Loucy (cell line): ENCODE measurements around the gene CLEC14A.

Experiments used
- H2AFZ ChIP-seq: fragments of 200-600 bp; sonication (generic); 2 replicates; pipeline ENCODE4 v1.6.0; 2016; ENCODE audit warnings: antibody characterized with exemption, mild to moderate bottlenecking, low read length, moderate library complexity
- H3F3A ChIP-seq: fragments of 200-600 bp; 2 replicates; pipeline ENCODE4 v1.6.0; 2016; ENCODE audit warnings: antibody characterized with exemption, low read depth, mild to moderate bottlenecking
- H3K27me3 ChIP-seq: fragments of 200-600 bp; sonication (generic); 2 replicates; pipeline ENCODE4 v1.6.1; 2014; ENCODE audit warnings: low read length, mild to moderate bottlenecking; ENCODE audit not compliant: insufficient read depth, poor library complexity, severe bottlenecking
- H3K36me3 ChIP-seq: fragments of 200-600 bp; sonication (generic); 2 replicates; pipeline ENCODE4 v1.6.1; 2016; ENCODE audit warnings: low read length; ENCODE audit not compliant: insufficient read depth
- H3K4me1 ChIP-seq: fragments of 200-600 bp; sonication (generic); 2 replicates; pipeline ENCODE4 v1.5.1; 2014; ENCODE audit warnings: low read length, mild to moderate bottlenecking; ENCODE audit not compliant: insufficient read depth, poor library complexity, severe bottlenecking
- H3K4me2 ChIP-seq: fragments of 200-600 bp; sonication (generic); 2 replicates; pipeline ENCODE4 v1.6.0; 2014; ENCODE audit warnings: antibody characterized with exemption, low read length, low read depth, mild to moderate bottlenecking; ENCODE audit not compliant: poor library complexity, severe bottlenecking
- H3K4me3 ChIP-seq: fragments of 200-600 bp; sonication (generic); 2 replicates; pipeline ENCODE4 v1.5.1; 2014; ENCODE audit warnings: low read length, mild to moderate bottlenecking, mixed read lengths; ENCODE audit not compliant: poor library complexity, severe bottlenecking
- H3K79me2 ChIP-seq: fragments of 200-600 bp; sonication (generic); 2 replicates; pipeline ENCODE4 v1.6.1; 2014; ENCODE audit warnings: low read length; ENCODE audit not compliant: insufficient read depth
- H3K9ac ChIP-seq: fragments of 200-600 bp; sonication (generic); 2 replicates; pipeline ENCODE4 v1.6.0; 2014; ENCODE audit warnings: mild to moderate bottlenecking, low read depth, low read length, moderate library complexity; ENCODE audit not compliant: poor library complexity, severe bottlenecking
- H3K9me2 ChIP-seq: fragments of 200-600 bp; sonication (generic); replicated peaks from 2 replicates; pipeline ENCODE4 v1.6.1; 2016; ENCODE audit warnings: low read depth, low read length, mixed read lengths
- H3K9me3 ChIP-seq: fragments of 200-600 bp; sonication (generic); 2 replicates; pipeline ENCODE4 v1.6.1; 2014; ENCODE audit warnings: mild to moderate bottlenecking, antibody characterized with exemption, low read length, low read depth; ENCODE audit not compliant: insufficient read depth
- H4K20me1 ChIP-seq: fragments of 200-600 bp; sonication (generic); 2 replicates; pipeline ENCODE4 v1.6.0; 2014; ENCODE audit warnings: antibody characterized with exemption, low read length, mild to moderate bottlenecking; ENCODE audit not compliant: insufficient read depth, poor library complexity, severe bottlenecking
- CTCF ChIP-seq: fragments of 200-600 bp; sonication (generic); conservative IDR thresholded peaks from 2 replicates; pipeline ENCODE4 v1.5.1; 2014; ENCODE audit warnings: mild to moderate bottlenecking, antibody characterized with exemption, low read length
- EZH2phosphoT487 ChIP-seq: fragments of 200-600 bp; IDR thresholded peaks from 2 replicates; pipeline ENCODE4 v1.6.1; 2018; ENCODE audit warnings: antibody characterized with exemption, mild to moderate bottlenecking, moderate library complexity, borderline replicate concordance

The CLEC14A gene

GRCh38 chr14:38255673-38256532, at the start of gene CLEC14A:
TSS of gene CLEC14A (minus strand) at chr14:38256093. CDS start at chr14:38256022, 71 bp downstream.
- Histone ChIP-seq H3K9ac (no peak within 1 kb of the TSS), H3K4me3 (no peak within 1 kb of the TSS)

GRCh38 chr14:38302966-38303365, 47.1 kb upstream of the CLEC14A start:
- no peaks in the 10 kb centered on the region for H4K20me1 ChIP-seq
- H2AFZ ChIP-seq = no peak overlapping the region
- no peaks in the 10 kb centered on the region for H3K27me3 ChIP-seq
- no peaks in the 10 kb centered on the region for H3K4me1 ChIP-seq
- no peaks in the 10 kb centered on the region for H3K9me3 ChIP-seq
- no peak overlapping the region for H3K4me3 ChIP-seq
- H3K79me2 ChIP-seq = no peaks in the 10 kb centered on the region
- no peak overlapping the region for H3K9ac ChIP-seq
- no peaks in the 10 kb centered on the region for H3K9me2 ChIP-seq
- H3F3A ChIP-seq = no peaks in the 10 kb centered on the region
- H3K36me3 ChIP-seq = no peaks in the 10 kb centered on the region
- no peak overlapping the region for H3K4me2 ChIP-seq
- TF ChIP-seq CTCF (no peak), EZH2phosphoT487 (no peak)

More at GRCh38 chr14:38255673-38256532, at the start of gene CLEC14A:
- H2AFZ ChIP-seq = no peak within 1 kb of the TSS
- H3K9me2 ChIP-seq = no peaks in the 10 kb centered on the region
- H3K4me2 ChIP-seq = no peak within 1 kb of the TSS
- H3K27me3 ChIP-seq = no peaks in the 10 kb centered on the region
- H3K4me1 ChIP-seq = no peaks in the 10 kb centered on the region
- H3K36me3 ChIP-seq = no peaks in the 10 kb centered on the region
- TF ChIP-seq EZH2phosphoT487 (no peak), CTCF (no peak)
- no peaks in the 10 kb centered on the region for H4K20me1 ChIP-seq
- H3K9me3 ChIP-seq = no peaks in the 10 kb centered on the region
- no peaks in the 10 kb centered on the region for H3K79me2 ChIP-seq
- no peaks in the 10 kb centered on the region for H3F3A ChIP-seq

- Histone ChIP-seq H3K9me2 (no peaks in the 10 kb centered on the region), H3F3A (no peaks in the 10 kb centered on the region), H3K79me2 (no peaks in the 10 kb centered on the region), H3K27me3 (no peaks in the 10 kb centered on the region), H3K9me3 (no peaks in the 10 kb centered on the region), H3K4me1 (no peaks in the 10 kb centered on the region), H3K4me3 (no peak overlapping the region), H3K4me2 (no peak overlapping the region), H3K9ac (no peak overlapping the region), H3K36me3 (no peaks in the 10 kb centered on the region), H4K20me1 (no peaks in the 10 kb centered on the region), H2AFZ (no peak overlapping the region)
- TF ChIP-seq EZH2phosphoT487 = no peak
These were observed 46.1 kb upstream of the CLEC14A start for GRCh38 chr14:38302034-38302433.
